NB4 (cell line): ENCODE results near the gene SPATA46.

ENCODE experiments used
- CTCF ChIP-seq: IDR thresholded peaks from one replicate; pipeline ENCODE4 v1.5.1; 2012; ENCODE audit warnings: low read depth, low read length
- MYC ChIP-seq: IDR thresholded peaks from 2 replicates; pipeline ENCODE4 v1.6.1; 2011; ENCODE audit warnings: low read depth, low read length
- POLR2A ChIP-seq: IDR thresholded peaks from 2 replicates; pipeline ENCODE4 v1.6.1; 2011; ENCODE audit warnings: mild to moderate bottlenecking; ENCODE audit not compliant: insufficient read length; ENCODE audit errors: extremely low read depth

GRCh38 chr1:162398999-162399580, 22.4 kb upstream of the SPATA46 start:
- TF ChIP-seq CTCF (no peak), MYC (no peak), POLR2A (no peak)
